Central memory CD4-positive, alpha-beta T cell (primary cell): ENCODE results near the gene RPL36.
"Not testable (repeated sequence)": the region's sequence is repeated elsewhere in the genome, so short reads cannot be mapped to it uniquely, and the experiment has no call there.

Experiments
- DNase-seq: peaks from one replicate; pipeline ENCODE4 v3.0.0; 2022

Gene RPL36

DNA sequence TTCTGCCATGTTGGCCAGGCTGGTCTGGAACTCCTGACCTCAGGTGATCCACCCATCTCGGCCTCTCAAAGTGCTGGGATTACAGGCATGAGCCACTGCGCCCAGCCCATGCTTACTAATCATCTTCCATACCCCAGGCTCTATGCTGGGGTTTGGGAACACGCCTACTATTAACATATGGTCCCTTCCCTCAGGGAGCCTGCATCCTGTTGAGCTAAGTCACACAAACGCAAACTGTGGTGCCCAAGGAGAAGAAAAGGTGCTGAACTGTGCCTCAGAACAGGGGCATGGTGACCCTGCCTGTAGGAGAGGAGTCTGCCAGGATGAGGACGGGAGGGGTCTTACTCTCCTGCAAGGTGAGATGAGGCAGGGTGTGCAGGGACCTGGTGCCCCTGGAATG, 15.4 kb upstream of the RPL36 start:
- no peak for DNase-seq

DNA sequence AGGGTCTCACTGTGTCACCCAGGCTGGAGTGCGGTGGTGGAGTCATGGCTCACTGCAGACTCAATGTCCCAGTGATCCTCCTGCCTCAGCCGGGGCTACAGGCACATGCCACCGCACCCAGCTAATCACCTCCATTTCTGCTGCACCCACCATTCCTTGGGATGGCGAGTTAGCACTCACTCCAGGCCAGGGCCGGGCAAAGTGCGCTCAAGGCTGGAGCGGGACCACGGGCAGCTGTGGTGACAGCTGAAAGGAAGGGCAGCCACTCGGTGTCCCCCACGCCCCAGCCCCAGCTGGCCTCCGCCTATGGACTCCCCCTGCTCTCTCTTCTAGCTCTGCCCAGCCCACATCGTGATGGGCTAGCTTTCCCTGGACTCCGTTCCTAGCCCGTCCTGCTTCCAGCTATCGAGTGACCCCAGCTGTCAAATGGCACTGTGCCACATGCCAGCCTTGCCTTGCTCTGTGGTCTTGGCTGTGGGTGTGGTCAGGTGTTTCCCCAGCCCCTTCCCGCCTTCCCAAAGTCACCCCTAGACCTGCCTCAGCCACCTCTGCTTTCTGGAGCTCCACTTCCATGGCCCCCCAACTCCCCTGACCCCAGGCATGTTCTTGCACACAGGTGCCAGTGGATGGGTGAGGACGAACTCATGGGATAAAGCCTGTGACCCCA, 13.9 kb upstream of the RPL36 start:
- no peak for DNase-seq

DNA sequence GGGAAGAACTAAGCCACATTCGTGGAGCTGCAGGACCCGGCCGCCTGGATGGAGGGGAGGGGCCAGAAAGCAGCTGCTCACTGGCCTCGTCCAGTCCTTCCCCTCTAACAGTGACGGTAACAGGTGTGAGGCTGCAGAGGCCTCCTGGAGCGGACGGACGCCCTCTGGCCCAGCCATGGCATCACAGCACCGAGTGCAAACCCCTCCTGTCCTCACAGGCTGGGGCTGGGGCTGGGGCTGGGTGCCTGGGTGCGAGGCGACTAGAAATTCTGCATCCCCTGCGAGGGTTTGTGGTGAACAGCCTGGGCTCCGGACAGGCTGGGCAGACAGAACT, 13.4 kb upstream of the RPL36 start:
- no peak for DNase-seq

GRCh38 chr19:5677136-5677535, 13.0 kb upstream of the RPL36 start:
- no peak for DNase-seq

GRCh38 chr19:5677580-5677979, 12.5 kb upstream of the RPL36 start:
- DNase-seq: no peak

DNA sequence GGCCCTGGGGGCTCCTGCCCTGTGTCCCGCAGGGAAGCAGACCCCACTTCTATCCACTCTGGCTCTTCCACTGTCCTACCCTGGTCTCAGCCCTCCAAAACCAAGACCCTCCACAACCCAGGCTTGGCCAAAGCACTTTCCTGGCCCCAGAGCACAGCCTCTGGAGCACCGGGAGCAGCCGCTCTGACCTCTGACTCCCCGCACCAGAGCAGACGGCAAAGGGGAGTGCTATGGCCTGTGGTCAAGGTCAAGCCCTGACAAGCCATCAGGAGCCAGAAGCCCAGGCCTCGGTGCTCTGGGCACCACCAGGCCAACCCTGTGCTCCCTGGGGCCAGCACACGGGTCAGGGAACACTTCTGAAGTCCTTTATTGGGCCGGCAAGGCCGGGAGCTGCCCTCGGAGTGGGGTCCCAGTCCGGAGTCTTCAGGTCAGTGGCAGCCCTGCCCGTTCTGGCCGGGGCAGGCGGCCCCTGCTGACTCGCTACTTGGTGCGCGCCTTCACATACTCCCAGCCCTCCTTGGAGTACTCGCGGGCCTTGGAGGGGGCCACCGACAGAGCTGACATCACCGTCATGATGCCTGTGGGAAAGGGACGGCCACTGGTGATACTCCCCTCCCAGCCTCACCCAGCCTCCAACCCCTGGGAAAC, 11.9 kb upstream of the RPL36 start:
- no peak for DNase-seq

- DNase-seq: no peak
Measured at GRCh38 chr19:5679289-5680083, 10.6 kb upstream of the RPL36 start.

DNA sequence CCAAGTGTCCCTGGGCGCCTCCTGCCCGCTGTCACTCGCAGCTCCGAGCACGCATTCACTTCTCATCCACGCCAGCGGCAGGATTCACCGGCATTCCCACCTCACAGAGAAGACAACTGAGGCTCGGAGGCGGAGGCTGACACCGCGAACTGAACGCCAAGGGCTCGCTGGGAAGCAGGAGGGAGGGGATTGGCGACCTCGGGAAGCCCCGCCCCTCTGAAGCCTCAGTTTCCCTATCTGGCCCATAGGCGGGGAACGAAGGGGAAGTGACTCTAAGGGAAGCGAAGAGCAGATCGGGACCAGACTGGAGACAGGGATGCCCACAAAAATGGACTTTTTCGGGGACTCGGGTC, 10.0 kb upstream of the RPL36 start:
- DNase-seq: no peak

- DNase-seq: peak; percentile 99
Measured at GRCh38 chr19:5680437-5681368, 9.4 kb upstream of the RPL36 start, which contains the start of the genes HSD11B1L and MICOS13. Gene HSD11B1L, plus strand, starts transcription at chr19:5681027. Its CDS starts 3,806 bp downstream, at chr19:5684833. Gene MICOS13, minus strand, starts transcription at chr19:5680516. Its CDS starts 30 bp downstream, at chr19:5680486.

GRCh38 chr19:5681391-5682106, 8.5 kb upstream of the RPL36 start:
- no peak for DNase-seq

- DNase-seq: no peak
Measured at GRCh38 chr19:5682107-5682482, 8.0 kb upstream of the RPL36 start.

- DNase-seq: no peak
Measured at GRCh38 chr19:5683177-5683886, 6.8 kb upstream of the RPL36 start.

DNA sequence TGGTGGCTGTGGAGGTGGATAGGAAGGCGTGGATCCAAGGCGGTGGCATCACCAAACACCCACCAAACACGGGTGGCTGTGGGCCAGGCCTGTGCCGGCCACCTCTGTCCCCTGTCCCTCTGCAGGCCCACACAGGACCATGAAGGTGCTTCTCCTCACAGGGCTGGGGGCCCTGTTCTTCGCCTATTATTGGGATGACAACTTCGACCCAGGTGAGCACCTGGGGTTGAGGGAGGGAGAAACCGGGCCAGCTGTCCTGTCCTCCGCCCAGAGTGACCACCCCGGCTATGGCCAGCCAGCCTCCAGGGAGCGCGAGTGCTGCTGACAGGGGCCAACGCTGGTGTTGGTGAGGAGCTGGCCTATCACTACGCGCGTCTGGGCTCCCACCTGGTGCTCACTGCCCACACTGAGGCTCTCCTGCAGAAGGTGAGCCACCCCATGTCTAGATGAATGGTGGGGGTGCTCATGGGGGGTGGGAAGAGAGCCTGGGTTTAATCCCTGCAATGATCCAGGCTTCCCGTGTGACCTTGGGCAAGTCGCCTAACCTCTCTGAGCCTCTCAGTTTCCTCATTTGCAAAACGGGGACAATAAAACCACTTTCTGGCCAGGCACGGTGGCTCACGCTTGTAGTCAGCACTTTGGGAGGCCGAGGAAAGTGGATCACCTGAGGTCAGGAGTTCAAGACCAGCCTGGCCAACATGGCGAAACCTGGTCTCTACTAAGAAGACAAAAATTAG, 5.2 kb upstream of the RPL36 start:
- no peak for DNase-seq

DNA sequence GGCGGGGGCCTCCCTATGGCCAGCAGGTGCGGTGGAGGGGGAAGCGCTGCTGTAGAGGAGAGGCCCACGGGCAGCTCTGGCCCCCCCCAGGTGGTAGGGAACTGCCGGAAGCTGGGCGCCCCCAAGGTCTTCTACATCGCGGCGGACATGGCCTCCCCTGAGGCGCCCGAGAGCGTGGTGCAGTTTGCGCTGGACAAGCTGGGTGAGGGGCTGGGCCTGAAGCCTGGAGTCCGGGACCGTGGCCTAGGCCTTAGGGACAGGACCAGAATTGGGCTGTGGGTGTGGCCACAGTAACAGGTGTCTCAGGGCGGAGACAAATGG, 3.8 kb upstream of the RPL36 start:
- DNase-seq: no peak

GRCh38 chr19:5686647-5687359, 3.3 kb upstream of the RPL36 start:
- peak; percentile 83 for DNase-seq

DNA sequence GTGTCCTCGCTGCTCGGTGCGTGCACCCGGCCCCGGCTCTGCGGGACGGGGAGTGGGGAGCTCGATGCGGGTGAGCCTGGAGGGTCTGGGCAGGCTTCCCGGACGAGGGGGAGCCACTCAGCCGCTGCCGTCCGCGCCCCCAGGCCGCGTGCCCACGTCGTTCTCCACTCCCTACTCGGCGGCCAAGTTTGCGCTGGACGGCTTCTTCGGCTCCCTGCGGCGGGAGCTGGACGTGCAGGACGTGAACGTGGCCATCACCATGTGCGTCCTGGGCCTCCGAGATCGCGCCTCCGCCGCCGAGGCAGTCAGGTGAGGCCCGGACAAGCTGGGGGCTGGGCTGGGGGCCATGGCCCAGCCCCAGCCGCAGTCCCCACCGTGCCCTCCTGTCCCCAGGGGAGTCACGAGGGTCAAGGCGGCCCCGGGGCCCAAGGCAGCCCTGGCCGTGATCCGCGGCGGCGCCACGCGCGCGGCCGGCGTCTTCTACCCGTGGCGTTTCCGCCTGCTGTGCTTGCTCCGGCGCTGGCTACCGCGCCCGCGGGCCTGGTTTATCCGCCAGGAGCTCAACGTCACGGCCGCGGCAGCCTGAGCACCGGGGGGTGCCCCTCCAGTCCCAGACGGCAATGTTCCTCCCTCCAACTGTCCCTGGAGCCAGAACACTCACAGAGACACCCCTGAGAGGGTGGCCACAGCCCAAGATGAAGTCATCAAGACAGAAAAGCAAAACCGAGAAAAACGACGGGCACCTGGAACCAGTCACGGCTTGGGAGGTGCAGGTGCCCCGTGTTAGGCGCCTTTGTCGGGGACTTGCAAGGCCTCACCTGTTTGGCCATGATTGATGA, 2.5 kb upstream of the RPL36 start:
- no peak for DNase-seq

DNA sequence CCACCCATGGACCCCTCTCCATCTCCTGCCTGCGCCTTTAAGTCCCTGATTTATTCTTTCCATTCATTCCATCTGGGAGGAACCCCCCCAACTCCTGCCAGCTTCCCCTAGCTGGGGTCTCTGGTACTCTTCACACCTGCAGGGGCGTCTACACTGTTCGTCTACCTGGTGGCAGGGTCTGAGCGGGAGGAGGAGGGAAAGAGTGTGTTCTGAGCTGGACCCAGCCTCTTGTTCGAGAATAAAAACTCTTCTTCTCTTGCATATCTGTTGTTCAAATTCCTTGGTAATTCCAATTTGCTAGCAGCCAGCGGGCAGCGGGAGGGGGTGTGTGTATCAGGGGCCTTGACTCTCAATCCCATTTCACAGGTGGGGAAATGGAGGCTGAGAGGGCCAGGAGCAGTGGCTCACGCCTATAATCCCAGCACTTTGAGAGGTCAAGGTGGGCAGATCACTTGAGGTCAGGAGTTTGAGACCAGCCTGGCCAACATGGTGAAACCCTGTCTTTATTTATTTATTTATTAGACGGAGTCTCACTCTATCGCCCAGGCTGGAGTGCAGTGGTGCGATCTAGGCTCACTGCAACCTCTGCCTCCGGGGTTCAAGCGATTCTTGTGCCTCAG, 1.7 kb upstream of the RPL36 start:
- DNase-seq: not testable (repeated sequence)

DNA sequence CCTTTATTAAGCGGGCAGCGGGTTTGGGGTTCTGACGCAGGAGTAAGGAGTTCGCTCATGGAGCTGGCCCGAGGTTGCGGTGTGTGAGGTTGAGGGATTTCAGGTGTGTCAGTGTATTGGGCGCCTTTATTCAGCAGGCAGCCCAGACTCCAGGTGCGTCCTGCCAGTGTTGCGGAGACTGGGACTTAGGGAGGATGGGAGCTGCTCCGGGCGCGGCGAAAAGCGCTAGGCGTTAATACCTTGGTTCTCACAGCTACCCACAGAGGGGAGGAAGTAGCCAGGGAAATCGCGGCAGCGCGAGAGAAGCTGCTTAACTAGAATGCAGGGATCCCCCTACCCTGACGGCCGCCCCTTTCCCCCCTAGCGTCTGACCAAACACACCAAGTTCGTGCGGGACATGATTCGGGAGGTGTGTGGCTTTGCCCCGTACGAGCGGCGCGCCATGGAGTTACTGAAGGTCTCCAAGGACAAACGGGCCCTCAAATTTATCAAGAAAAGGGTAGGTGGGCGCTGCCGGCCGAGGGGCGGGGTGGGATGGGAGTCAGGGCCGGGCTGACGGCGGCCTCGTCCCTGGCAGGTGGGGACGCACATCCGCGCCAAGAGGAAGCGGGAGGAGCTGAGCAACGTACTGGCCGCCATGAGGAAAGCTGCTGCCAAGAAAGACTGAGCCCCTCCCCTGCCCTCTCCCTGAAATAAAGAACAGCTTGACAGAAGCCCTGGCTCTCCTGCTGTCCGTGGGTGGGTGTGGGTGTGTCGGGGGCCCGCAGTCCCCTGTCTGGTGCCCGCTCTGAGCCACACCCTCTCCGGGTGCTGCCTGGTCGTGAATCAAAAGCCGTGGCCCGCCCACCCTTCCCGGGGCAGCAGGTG, 1.1 kb downstream of the RPL36 start:
- DNase-seq: peak; percentile 20
